ENCODE results near the gene CCDC6.
"Not testable (repeated sequence)": the region's sequence is repeated elsewhere in the genome, so short reads cannot be mapped to it uniquely, and the experiment has no call there.

The CCDC6 gene

GRCh38 chr10:59753267-59753666, 153.1 kb downstream of the CCDC6 start, which contains the start of gene MRLN:
Gene MRLN (minus strand): TSS chr10:59753455.
- Histone ChIP-seq H3K9me3 (ENCODE audit: control extremely low read depth in 1 of 5, control insufficient read depth in 4 of 5, insufficient read depth in 2 of 5, low read depth in 1 of 5, low read length in 4 of 5) (no peaks in the 10 kb centered on the region), H3K4me1 (ENCODE audit: control extremely low read depth in 1 of 4, control insufficient read depth in 4 of 4, insufficient read depth in 4 of 4, low read length in 3 of 4) (no peaks in the 10 kb centered on the region), H3K27me3 (replicated peaks in 2 of 5; ENCODE audit: control insufficient read depth in 4 of 5, insufficient read depth in 5 of 5, low read length in 4 of 5) (no peaks in the 10 kb centered on the region), H3K27ac (ENCODE audit: insufficient read depth in 1 of 2, low read depth in 1 of 2, low read length in 2 of 2, poor library complexity in 1 of 2, severe bottlenecking in 2 of 2) (no peak within 1 kb of the TSS), H3K36me3 (ENCODE audit: control insufficient read depth in 4 of 4, insufficient read depth in 4 of 4, low read length in 3 of 4) (no peaks in the 10 kb centered on the region), H3K4me3 (ENCODE audit: control insufficient read depth in 1 of 7, extremely low read depth in 1 of 7, insufficient read depth in 4 of 7, low read depth in 2 of 7, low read length in 6 of 7) (no peak within 1 kb of the TSS)
- no peak for DNase-seq
- ChIA-PET CTCF (no interaction called here), POLR2A (no interaction called here)
- 100% methylated on average over 1 of the region's 3 CpGs for WGBS (ENCODE audit: insufficient coverage)

GRCh38 chr10:59752278-59752940, 153.9 kb downstream of the CCDC6 start:
- no peaks in the 10 kb centered on the region for H3K27me3 ChIP-seq (replicated peaks in 2 of 5; ENCODE audit: control insufficient read depth in 4 of 5, insufficient read depth in 5 of 5, low read length in 4 of 5)
- H3K4me1 ChIP-seq (ENCODE audit: control extremely low read depth in 1 of 4, control insufficient read depth in 4 of 4, insufficient read depth in 4 of 4, low read length in 3 of 4) = no peaks in the 10 kb centered on the region
- H3K4me3 ChIP-seq (ENCODE audit: control insufficient read depth in 1 of 7, extremely low read depth in 1 of 7, insufficient read depth in 4 of 7, low read depth in 2 of 7, low read length in 6 of 7) = no peak overlapping the region
- H3K36me3 ChIP-seq (ENCODE audit: control insufficient read depth in 4 of 4, insufficient read depth in 4 of 4, low read length in 3 of 4) = no peaks in the 10 kb centered on the region
- DNase-seq = no peak
- POLR2A ChIA-PET = no interaction called here
- H3K27ac ChIP-seq (ENCODE audit: insufficient read depth in 1 of 2, low read depth in 1 of 2, low read length in 2 of 2, poor library complexity in 1 of 2, severe bottlenecking in 2 of 2) = no peak overlapping the region
- CTCF ChIA-PET = no interaction called here
- 100% methylated on average over 1 of the region's 2 CpGs for WGBS (ENCODE audit: insufficient coverage)
- no peaks in the 10 kb centered on the region for H3K9me3 ChIP-seq (ENCODE audit: control extremely low read depth in 1 of 5, control insufficient read depth in 4 of 5, insufficient read depth in 2 of 5, low read depth in 1 of 5, low read length in 4 of 5)

- Histone ChIP-seq H3K4me3 (ENCODE audit: control insufficient read depth in 1 of 7, extremely low read depth in 1 of 7, insufficient read depth in 4 of 7, low read depth in 2 of 7, low read length in 6 of 7) (no peak overlapping the region), H3K36me3 (ENCODE audit: control insufficient read depth in 4 of 4, insufficient read depth in 4 of 4, low read length in 3 of 4) (no peaks in the 10 kb centered on the region), H3K27ac (ENCODE audit: insufficient read depth in 1 of 2, low read depth in 1 of 2, low read length in 2 of 2, poor library complexity in 1 of 2, severe bottlenecking in 2 of 2) (no peak overlapping the region), H3K27me3 (replicated peaks in 2 of 5; ENCODE audit: control insufficient read depth in 4 of 5, insufficient read depth in 5 of 5, low read length in 4 of 5) (no peaks in the 10 kb centered on the region), H3K4me1 (ENCODE audit: control extremely low read depth in 1 of 4, control insufficient read depth in 4 of 4, insufficient read depth in 4 of 4, low read length in 3 of 4) (no peaks in the 10 kb centered on the region), H3K9me3 (ENCODE audit: control extremely low read depth in 1 of 5, control insufficient read depth in 4 of 5, insufficient read depth in 2 of 5, low read depth in 1 of 5, low read length in 4 of 5) (no peaks in the 10 kb centered on the region)
- no peak for DNase-seq
- CTCF ChIA-PET = no interaction called here
- POLR2A ChIA-PET = no interaction called here
- WGBS (ENCODE audit: insufficient coverage) = 95% methylated on average over 9 of the region's 12 CpGs
These were observed 156.0 kb downstream of the CCDC6 start for GRCh38 chr10:59750155-59750945.

- 60% methylated on average over 1 of the region's 1 CpG for WGBS (ENCODE audit: insufficient coverage)
- Histone ChIP-seq H3K4me1 (ENCODE audit: control extremely low read depth in 1 of 4, control insufficient read depth in 4 of 4, insufficient read depth in 4 of 4, low read length in 3 of 4) (no peaks in the 10 kb centered on the region), H3K36me3 (ENCODE audit: control insufficient read depth in 4 of 4, insufficient read depth in 4 of 4, low read length in 3 of 4) (no peaks in the 10 kb centered on the region), H3K9me3 (ENCODE audit: control extremely low read depth in 1 of 5, control insufficient read depth in 4 of 5, insufficient read depth in 2 of 5, low read depth in 1 of 5, low read length in 4 of 5) (no peaks in the 10 kb centered on the region), H3K27ac (ENCODE audit: insufficient read depth in 1 of 2, low read depth in 1 of 2, low read length in 2 of 2, poor library complexity in 1 of 2, severe bottlenecking in 2 of 2) (no peak overlapping the region), H3K4me3 (ENCODE audit: control insufficient read depth in 1 of 7, extremely low read depth in 1 of 7, insufficient read depth in 4 of 7, low read depth in 2 of 7, low read length in 6 of 7) (no peak overlapping the region), H3K27me3 (replicated peaks in 2 of 5; ENCODE audit: control insufficient read depth in 4 of 5, insufficient read depth in 5 of 5, low read length in 4 of 5) (no peaks in the 10 kb centered on the region)
- CTCF ChIA-PET = no interaction called here
- POLR2A ChIA-PET = no interaction called here
- no peak for DNase-seq
These were observed 157.5 kb downstream of the CCDC6 start for GRCh38 chr10:59748834-59749233.

- CTCF ChIA-PET = no interaction called here
- Histone ChIP-seq H3K36me3 (ENCODE audit: control insufficient read depth in 4 of 4, insufficient read depth in 4 of 4, low read length in 3 of 4) (no peaks in the 10 kb centered on the region), H3K4me1 (ENCODE audit: control extremely low read depth in 1 of 4, control insufficient read depth in 4 of 4, insufficient read depth in 4 of 4, low read length in 3 of 4) (no peaks in the 10 kb centered on the region), H3K27ac (ENCODE audit: insufficient read depth in 1 of 2, low read depth in 1 of 2, low read length in 2 of 2, poor library complexity in 1 of 2, severe bottlenecking in 2 of 2) (no peak overlapping the region), H3K27me3 (replicated peaks in 2 of 5; ENCODE audit: control insufficient read depth in 4 of 5, insufficient read depth in 5 of 5, low read length in 4 of 5) (no peaks in the 10 kb centered on the region), H3K4me3 (ENCODE audit: control insufficient read depth in 1 of 7, extremely low read depth in 1 of 7, insufficient read depth in 4 of 7, low read depth in 2 of 7, low read length in 6 of 7) (no peak overlapping the region), H3K9me3 (ENCODE audit: control extremely low read depth in 1 of 5, control insufficient read depth in 4 of 5, insufficient read depth in 2 of 5, low read depth in 1 of 5, low read length in 4 of 5) (no peaks in the 10 kb centered on the region)
- POLR2A ChIA-PET = no interaction called here
- WGBS (ENCODE audit: insufficient coverage) = no CpG with 5 or more reads among the region's 2 CpGs
- no peak for DNase-seq
These were observed 161.1 kb downstream of the CCDC6 start for GRCh38 chr10:59745163-59745650.

GRCh38 chr10:59744762-59745161, 161.6 kb downstream of the CCDC6 start:
- H3K36me3 ChIP-seq (ENCODE audit: control insufficient read depth in 4 of 4, insufficient read depth in 4 of 4, low read length in 3 of 4); H3K27me3 ChIP-seq (replicated peaks in 2 of 5; ENCODE audit: control insufficient read depth in 4 of 5, insufficient read depth in 5 of 5, low read length in 4 of 5); H3K4me1 ChIP-seq (ENCODE audit: control extremely low read depth in 1 of 4, control insufficient read depth in 4 of 4, insufficient read depth in 4 of 4, low read length in 3 of 4); H3K27ac ChIP-seq (ENCODE audit: insufficient read depth in 1 of 2, low read depth in 1 of 2, low read length in 2 of 2, poor library complexity in 1 of 2, severe bottlenecking in 2 of 2); POLR2A ChIA-PET; H3K4me3 ChIP-seq (ENCODE audit: control insufficient read depth in 1 of 7, extremely low read depth in 1 of 7, insufficient read depth in 4 of 7, low read depth in 2 of 7, low read length in 6 of 7); DNase-seq; CTCF ChIA-PET; H3K9me3 ChIP-seq (ENCODE audit: control extremely low read depth in 1 of 5, control insufficient read depth in 4 of 5, insufficient read depth in 2 of 5, low read depth in 1 of 5, low read length in 4 of 5): not testable (repeated sequence)
- 100% methylated on average over 1 of the region's 6 CpGs for WGBS (ENCODE audit: insufficient coverage)

GRCh38 chr10:59744156-59744555, 162.2 kb downstream of the CCDC6 start:
- 100% methylated on average over 22 of the region's 32 CpGs for whole genome bisulfite sequencing (ENCODE audit: insufficient coverage)
- H3K27me3 ChIP-seq (replicated peaks in 2 of 5; ENCODE audit: control insufficient read depth in 4 of 5, insufficient read depth in 5 of 5, low read length in 4 of 5); CTCF ChIA-PET: not testable (repeated sequence)

More at GRCh38 chr10:59744156-59744555, 162.2 kb downstream of the CCDC6 start:
- H3K36me3 ChIP-seq (ENCODE audit: control insufficient read depth in 4 of 4, insufficient read depth in 4 of 4, low read length in 3 of 4); DNase-seq; H3K4me3 ChIP-seq (ENCODE audit: control insufficient read depth in 1 of 7, extremely low read depth in 1 of 7, insufficient read depth in 4 of 7, low read depth in 2 of 7, low read length in 6 of 7); H3K4me1 ChIP-seq (ENCODE audit: control extremely low read depth in 1 of 4, control insufficient read depth in 4 of 4, insufficient read depth in 4 of 4, low read length in 3 of 4); POLR2A ChIA-PET; H3K9me3 ChIP-seq (ENCODE audit: control extremely low read depth in 1 of 5, control insufficient read depth in 4 of 5, insufficient read depth in 2 of 5, low read depth in 1 of 5, low read length in 4 of 5); H3K27ac ChIP-seq (ENCODE audit: insufficient read depth in 1 of 2, low read depth in 1 of 2, low read length in 2 of 2, poor library complexity in 1 of 2, severe bottlenecking in 2 of 2): not testable (repeated sequence)
